ENCODE measurements around the gene KRTAP1-5. TPM values are rescaled to one million over a fixed set of nuclear protein-coding genes. Genes with fewer than 3 reads are reported as not detected.
"Not testable (repeated sequence)": the region's sequence is repeated elsewhere in the genome, so short reads cannot be mapped to it uniquely, and the experiment has no call there.

Gene KRTAP1-5
- total RNA-seq, 1 donor from 2014 or later, result not detected

- intact Hi-C loops (cut with micrococcal nuclease), result no loop called here
- DNase-seq (no peak), ATAC-seq (ENCODE audit: low read depth) (no peak)
- peaks cover 11% of the 10 kb centered on the region for H3K9me3 Mint-ChIP-seq
- H3K4me1 Mint-ChIP-seq, result no peaks in the 10 kb centered on the region
- ChIA-PET POLR2A (no interaction called here), CTCF (no interaction called here)
- no peaks in the 10 kb centered on the region for H3K36me3 Mint-ChIP-seq (ENCODE audit: low read depth)
- no peak overlapping the region for H3K4me3 Mint-ChIP-seq
- TF ChIP-seq, protein P1, sequence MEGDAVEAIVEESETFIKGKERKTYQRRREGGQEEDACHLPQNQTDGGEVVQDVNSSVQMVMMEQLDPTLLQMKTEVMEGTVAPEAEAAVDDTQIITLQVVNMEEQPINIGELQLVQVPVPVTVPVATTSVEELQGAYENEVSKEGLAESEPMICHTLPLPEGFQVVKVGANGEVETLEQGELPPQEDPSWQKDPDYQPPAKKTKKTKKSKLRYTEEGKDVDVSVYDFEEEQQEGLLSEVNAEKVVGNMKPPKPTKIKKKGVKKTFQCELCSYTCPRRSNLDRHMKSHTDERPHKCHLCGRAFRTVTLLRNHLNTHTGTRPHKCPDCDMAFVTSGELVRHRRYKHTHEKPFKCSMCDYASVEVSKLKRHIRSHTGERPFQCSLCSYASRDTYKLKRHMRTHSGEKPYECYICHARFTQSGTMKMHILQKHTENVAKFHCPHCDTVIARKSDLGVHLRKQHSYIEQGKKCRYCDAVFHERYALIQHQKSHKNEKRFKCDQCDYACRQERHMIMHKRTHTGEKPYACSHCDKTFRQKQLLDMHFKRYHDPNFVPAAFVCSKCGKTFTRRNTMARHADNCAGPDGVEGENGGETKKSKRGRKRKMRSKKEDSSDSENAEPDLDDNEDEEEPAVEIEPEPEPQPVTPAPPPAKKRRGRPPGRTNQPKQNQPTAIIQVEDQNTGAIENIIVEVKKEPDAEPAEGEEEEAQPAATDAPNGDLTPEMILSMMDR (IDR thresholded peaks at IDR 0.05), result no peak
- H3K27ac Mint-ChIP-seq, result no peak overlapping the region
- peaks cover 34% of the 10 kb centered on the region for H3K27me3 Mint-ChIP-seq
Observed at GRCh38 chr17:41054025-41054424, 27.0 kb upstream of the KRTAP1-5 start.

GRCh38 chr17:41052566-41052965 is 25.6 kb upstream of the KRTAP1-5 start:
- ChIA-PET POLR2A (no interaction called here), CTCF (no interaction called here)
- peaks cover 30% of the 10 kb centered on the region for H3K27me3 Mint-ChIP-seq
- no peaks in the 10 kb centered on the region for H3K36me3 Mint-ChIP-seq (ENCODE audit: low read depth)
- TF ChIP-seq, protein P1 (IDR thresholded peaks at IDR 0.05), result no peak
- intact Hi-C loops (cut with micrococcal nuclease), result no loop called here
- no peak for ATAC-seq (ENCODE audit: low read depth)
- H3K27ac Mint-ChIP-seq, result no peak overlapping the region
- no peaks in the 10 kb centered on the region for H3K4me1 Mint-ChIP-seq
- H3K9me3 Mint-ChIP-seq, result peaks cover 9% of the 10 kb centered on the region
- DNase-seq, result no peak
- H3K4me3 Mint-ChIP-seq, result no peak overlapping the region

DNA sequence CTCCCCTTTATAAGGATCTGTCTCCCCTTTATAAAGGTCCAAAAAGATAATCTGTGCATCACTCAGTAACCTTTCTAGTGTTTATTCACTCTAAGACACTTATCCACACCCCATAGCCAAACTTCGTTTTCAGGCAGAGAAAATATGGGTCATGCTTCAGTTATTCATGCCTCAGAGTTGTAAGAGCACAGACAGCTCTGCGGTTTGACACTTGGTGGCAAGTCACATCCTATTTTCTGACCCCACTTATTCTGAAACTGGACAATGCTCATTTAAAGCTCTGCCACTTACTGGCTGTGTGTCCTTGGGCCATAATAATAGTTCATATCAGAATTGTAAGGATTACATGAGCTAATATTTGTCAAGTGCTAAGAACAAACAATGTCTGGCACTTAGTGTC is 22.1 kb upstream of the KRTAP1-5 start:
- Mint-ChIP-seq H3K27me3 (peaks cover 23% of the 10 kb centered on the region), H3K4me3 (no peak overlapping the region), H3K36me3 (ENCODE audit: low read depth) (no peaks in the 10 kb centered on the region), H3K9me3 (peaks cover 4% of the 10 kb centered on the region), H3K27ac (no peak overlapping the region), H3K4me1 (no peaks in the 10 kb centered on the region)
- intact Hi-C loops (cut with micrococcal nuclease), result no loop called here
- TF ChIP-seq, protein P1 (IDR thresholded peaks at IDR 0.05), result no peak
- no peak for ATAC-seq (ENCODE audit: low read depth)
- no peak for DNase-seq
- ChIA-PET CTCF (no interaction called here), POLR2A (no interaction called here)

DNA sequence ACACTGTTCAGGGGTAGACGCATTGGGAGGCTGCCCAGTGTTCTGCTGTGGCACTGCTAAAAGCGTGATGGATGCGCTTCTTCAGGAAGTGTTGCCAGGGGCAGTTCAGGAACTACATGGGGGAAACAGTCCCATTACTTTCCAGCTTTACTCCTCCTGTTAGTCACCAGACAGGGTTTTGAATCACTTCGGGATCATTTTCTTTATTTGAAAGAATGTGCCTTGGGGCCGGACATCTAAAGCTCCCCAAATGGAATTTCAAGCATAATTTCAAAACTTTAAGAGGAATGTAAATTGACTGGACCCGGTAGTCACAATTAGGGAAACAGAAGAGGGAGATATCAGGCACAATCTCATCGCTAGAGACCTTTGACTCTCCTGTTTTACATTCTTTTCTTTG is 21.4 kb upstream of the KRTAP1-5 start:
- H3K27ac Mint-ChIP-seq, result no peak overlapping the region
- TF ChIP-seq, protein P1 (IDR thresholded peaks at IDR 0.05), result no peak
- ChIA-PET POLR2A (no interaction called here), CTCF (no interaction called here)
- H3K27me3 Mint-ChIP-seq, result peaks cover 23% of the 10 kb centered on the region
- intact Hi-C loops (cut with micrococcal nuclease), result no loop called here
- H3K4me3 Mint-ChIP-seq, result no peak overlapping the region
- ATAC-seq (ENCODE audit: low read depth) (no peak), DNase-seq (no peak)
- H3K9me3 Mint-ChIP-seq, result peaks cover 4% of the 10 kb centered on the region
- H3K36me3 Mint-ChIP-seq (ENCODE audit: low read depth), result no peaks in the 10 kb centered on the region
- H3K4me1 Mint-ChIP-seq, result no peaks in the 10 kb centered on the region

- POLR2A ChIA-PET; H3K36me3 Mint-ChIP-seq (ENCODE audit: low read depth); CTCF ChIA-PET; H3K27ac Mint-ChIP-seq; intact Hi-C loops (cut with micrococcal nuclease); DNase-seq; ATAC-seq (ENCODE audit: low read depth); H3K4me1 Mint-ChIP-seq; H3K4me3 Mint-ChIP-seq: not testable (repeated sequence)
- Mint-ChIP-seq H3K27me3 (peaks cover 20% of the 10 kb centered on the region), H3K9me3 (peaks cover 14% of the 10 kb centered on the region)
Observed at GRCh38 chr17:41046735-41047465, 19.9 kb upstream of the KRTAP1-5 start, which contains the start of gene KRTAP2-1. Gene KRTAP2-1 (minus strand): TSS chr17:41047316. CDS start chr17:41047267, 49 bp downstream.

GRCh38 chr17:41042953-41043352 is 15.9 kb upstream of the KRTAP1-5 start:
- TF ChIP-seq, protein P1 (IDR thresholded peaks at IDR 0.05), result no peak
- H3K27ac Mint-ChIP-seq, result no peak overlapping the region
- CTCF ChIA-PET, result no interaction called here
- no peaks in the 10 kb centered on the region for H3K36me3 Mint-ChIP-seq (ENCODE audit: low read depth)
- H3K9me3 Mint-ChIP-seq, result peaks cover 14% of the 10 kb centered on the region
- H3K4me1 Mint-ChIP-seq, result no peaks in the 10 kb centered on the region
- DNase-seq (no peak), ATAC-seq (ENCODE audit: low read depth) (no peak)
- peaks cover 21% of the 10 kb centered on the region for H3K27me3 Mint-ChIP-seq
- POLR2A ChIA-PET, result no interaction called here
- H3K4me3 Mint-ChIP-seq, result no peak overlapping the region
- intact Hi-C loops (cut with micrococcal nuclease), result no loop called here

DNA sequence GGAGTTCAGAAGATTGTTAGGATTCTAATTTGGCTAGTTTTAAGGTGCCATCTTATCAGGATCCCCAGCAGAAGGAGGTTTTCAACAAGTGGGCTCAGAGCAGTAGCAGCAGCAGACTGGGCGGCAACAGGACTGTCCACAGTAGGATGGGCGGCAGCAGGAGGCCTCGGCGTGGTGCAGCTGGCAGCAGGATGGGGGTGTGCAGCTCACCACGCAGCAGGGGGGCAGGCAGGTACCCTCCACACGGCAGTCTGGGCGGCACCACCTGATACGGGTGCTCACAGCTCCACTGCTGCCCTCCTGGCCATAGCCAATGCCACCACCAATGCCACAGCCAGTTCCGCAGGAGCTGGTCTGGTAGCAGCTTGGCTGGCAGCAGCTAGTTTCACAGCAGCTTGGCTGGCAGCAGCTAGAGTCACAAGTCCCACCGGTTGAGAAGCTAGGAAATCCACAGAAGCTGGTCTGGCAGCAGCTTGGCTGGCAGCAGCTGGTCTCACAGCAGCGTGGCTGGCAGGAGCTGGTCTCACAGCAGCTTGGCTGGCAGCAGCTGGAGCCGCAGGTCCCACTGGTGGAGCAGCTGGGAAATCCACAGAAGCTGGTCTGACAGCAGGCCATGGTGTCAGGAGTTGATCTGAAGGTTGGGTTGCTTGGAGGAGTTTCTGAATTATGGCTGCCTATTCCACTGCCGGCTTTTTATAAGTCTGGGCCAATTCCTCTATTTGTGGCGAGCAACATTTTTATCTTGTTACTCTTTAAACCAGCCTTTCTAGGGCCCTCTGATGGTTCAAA is 14.0 kb upstream of the KRTAP1-5 start, which contains the start of gene KRTAP1-1:
KRTAP1-1 (minus strand) TSS at position 668 of the 789 bp plus-strand sequence; CDS start at position 615, 53 bp downstream.
- Mint-ChIP-seq H3K27me3 (peaks cover 19% of the 10 kb centered on the region), H3K9me3 (peaks cover 14% of the 10 kb centered on the region)
- H3K4me3 Mint-ChIP-seq; H3K27ac Mint-ChIP-seq; CTCF ChIA-PET; intact Hi-C loops (cut with micrococcal nuclease); POLR2A ChIA-PET; H3K36me3 Mint-ChIP-seq (ENCODE audit: low read depth); DNase-seq; H3K4me1 Mint-ChIP-seq; ATAC-seq (ENCODE audit: low read depth): not testable (repeated sequence)
